Measurements from ENCODE around the gene ARSB.
"Not testable (repeated sequence)": the region's sequence is repeated elsewhere in the genome, so short reads cannot be mapped to it uniquely, and the experiment has no call there.

Gene ARSB

DNA sequence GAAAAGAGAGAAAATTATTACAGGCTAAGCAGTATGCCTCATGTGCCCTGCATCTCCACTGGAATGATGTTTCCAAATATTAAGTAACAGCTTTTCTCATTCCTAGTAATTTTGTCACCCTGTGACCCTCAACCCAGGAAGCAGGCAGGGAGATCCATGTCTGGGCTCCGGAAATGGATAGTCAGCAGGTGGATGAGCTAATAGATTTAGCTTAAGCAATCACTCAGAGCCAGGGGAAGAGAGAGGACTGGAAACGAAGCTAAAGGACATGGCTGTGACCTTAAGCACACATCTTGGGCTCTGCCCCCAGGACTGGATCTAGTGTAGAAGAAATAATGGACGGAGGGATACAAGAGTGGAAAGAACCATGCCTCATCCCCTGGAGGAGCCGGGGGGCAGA, 89.5 kb downstream of the ARSB start:
- no peak for DNase-seq

DNA sequence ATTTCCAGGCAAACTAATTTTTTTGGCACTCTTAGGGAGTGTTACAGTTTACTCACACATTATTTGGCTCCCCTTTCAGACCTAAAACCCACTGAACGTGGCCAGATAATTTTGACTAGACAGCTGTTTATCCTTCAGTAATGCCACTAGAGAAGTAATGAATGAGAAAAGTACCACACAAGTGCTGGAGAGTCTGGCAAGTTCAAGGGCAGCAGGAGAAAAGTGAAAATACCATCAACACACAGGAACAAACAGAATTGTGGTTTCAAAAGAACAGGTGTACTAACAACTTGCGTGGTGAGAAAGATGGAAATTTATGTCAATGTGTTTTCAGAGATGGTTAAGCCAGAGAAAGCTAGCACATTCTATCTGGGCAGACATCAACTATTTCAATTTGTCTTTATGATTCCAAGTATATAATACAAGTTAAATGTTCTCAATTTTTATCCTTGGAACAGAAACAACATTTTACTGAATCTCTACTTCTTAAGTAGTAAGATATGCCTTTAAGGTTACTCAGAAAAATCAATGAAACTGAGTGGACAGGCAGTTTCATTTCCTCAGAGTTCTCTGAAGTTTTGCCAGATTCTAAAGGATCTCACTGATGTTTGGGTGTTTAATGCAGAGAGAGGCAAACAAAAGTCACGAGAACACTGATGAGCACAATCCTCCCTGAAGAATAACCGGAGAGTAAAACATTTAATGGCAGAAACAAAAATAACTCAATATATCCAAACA, 91.0 kb downstream of the ARSB start:
- DNase-seq: no peak

DNA sequence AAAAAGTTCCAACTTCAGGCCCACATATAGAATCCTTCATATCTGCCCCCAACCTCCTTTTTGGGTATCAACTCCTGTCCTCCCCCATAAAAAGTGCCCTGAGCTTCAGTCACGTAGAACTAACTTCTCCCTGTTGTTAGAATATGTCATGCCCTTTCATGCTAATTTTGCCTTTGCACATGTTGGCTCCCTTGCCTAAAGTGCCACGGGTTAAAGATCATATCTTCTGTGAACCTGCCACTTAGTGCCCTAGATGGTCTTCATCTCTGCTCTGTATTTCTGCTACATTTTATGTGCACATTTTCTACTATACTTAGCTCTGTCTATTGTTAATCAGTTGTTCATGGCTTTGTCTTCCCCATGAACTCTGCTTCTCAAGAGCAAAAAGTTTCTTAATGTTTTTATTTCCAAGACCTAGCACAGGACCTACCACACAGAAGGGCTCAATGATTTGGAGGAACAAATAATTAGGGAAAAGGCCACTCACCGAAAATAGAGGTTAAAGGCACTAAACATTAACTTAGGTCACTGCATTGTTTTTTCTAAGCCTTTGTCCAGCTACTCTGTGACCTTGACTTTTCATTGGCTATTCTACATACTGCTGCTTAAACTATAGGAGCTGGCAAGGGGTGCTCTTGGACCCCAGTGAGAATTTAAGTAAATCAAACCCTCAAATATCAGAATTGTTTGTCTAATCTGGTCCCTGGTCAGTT, 94.3 kb downstream of the ARSB start:
- no peak for DNase-seq

DNA sequence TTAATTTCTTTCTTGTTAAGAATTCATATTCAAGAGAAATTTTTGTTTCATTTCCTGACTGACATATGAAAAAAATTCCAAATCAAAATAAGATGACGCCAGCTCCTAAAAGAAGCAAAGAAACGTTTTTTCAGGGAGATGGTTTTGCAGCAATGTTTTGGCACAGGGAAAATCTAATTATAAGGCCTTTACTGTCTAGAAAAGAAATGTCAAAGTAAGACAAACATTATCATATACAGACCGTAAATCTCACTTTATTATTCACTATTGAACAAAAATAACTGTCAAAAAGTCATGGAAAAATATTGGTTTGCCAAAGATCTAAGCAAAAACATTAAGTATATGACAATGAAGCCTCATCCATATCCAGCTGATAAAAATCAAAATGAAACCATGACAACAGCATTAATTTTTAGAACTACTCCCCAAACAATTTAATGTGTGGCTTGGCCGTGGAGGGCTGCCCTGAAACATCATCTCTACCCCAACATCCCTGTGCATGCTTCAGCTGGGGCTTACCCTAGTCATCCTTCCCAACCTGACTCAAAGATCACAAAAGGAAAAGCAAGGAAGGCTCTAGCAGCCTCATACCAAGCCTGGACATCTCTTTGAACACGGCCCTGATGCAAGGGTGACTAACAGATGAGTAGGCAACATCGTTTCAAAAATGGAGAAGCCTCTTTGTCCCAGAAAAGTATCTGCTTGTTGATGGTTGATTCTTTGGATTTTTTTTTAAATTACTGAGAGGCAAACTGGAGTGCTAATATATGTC, 95.6 kb downstream of the ARSB start:
- DNase-seq: no peak

DNA sequence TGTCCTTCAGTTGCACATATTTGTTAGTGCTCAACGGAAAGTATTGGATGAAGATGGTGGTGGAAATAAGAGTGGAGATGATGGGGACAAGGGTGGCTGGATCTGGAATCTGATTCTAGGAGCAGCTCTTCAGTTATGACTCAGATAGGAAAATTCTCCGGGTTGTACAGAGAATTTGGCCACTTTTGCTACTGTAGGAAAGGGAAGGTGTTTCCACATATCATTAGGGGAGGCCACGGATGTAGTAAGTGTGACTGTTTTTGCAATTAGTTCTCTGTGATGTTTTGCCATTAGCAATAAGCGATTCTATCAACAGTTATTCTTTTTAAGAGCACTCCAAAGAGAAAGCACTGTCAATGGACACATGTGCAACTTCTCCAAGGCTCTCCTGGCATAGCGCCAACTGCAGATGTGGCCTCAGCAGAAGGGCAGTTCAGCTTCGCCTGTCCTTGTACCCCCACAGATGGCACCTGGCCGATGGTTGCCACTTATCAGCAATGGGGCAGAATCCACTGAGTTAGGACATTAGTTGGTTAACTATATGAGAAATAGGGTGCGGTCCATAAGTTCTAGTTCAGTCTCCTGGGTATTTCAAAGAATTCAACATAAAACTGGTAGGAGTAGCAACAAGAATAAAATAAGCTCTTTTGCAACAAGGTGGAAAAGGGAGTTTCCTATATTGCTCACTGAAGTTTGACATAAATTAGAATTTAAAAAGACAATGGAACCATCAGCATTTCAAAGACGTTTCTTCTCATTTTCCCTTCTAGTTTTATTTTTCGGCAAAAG, 96.3 kb downstream of the ARSB start:
- DNase-seq: no peak

DNA sequence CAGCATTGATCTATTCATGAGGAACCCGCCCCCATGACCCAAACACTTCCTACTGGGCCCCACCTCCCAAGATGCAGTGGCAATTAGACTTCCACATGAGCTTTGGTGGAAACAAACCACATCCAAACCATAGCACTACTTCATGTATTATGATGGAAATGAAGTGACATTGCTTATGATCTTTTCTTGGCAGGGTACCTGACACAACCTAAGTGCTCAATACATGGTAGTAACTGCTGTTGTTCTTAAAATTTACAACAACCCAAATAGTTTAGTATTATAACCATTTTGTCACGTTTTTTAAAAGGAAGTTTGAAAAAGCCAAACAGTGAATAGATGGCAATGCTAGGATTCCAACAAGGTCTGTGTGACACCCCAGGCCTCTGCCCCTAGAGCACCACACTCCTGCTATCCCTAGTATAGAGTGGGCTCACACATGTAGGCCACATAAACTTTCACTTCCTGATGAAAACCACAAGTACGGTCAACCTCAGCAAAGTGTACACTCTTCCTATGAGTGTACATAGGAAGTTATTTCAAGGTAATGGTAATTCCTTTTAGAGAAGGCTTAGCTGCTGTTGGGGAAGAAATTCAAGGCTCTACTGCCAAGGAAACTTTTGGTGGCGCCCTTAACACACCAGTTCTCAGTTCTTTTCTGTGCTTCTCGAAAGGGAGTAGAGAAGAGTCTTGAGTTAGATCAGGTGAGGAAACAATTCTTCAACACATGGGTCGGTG, 97.6 kb downstream of the ARSB start:
- no peak for DNase-seq

DNA sequence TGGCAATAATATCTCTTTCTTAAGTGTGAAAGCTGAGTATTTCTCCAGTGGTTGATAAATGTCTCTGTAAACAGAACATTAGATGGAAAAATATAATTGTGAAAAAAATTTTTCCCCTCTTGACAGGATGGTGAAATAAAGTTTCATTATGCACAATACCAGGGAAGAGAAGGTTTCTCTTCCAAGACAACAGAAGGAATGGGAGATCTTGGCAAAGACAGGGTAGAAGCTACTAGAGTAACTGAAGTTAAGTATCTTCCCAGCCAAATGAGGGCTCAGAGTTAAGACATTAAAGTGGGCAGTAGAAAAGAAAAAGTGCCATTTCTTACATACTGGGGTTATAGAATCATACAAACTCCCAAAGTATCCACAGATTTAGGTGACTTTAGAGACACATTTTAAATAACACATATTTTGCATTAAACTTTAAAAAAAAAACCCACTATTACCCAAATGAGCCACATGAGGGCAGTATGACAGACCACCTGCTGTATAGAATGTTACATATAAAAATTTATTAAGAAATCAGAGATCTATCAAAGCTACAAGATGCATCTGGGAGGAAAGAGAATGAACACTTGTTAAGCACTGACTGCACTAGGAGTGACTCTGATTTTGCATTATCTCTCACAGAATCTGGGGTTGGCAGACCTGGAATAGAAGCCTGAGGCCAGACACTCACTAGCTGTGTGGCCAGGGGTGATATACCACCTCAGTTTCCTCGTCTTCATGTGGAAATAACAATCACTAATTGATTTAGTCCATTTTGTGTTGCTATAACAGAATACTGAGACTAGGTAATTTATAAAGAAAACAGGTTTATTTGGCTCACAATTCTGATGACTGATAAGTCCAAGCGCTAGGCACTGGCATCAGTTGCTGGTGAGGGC, 98.5 kb downstream of the ARSB start:
- no peak for DNase-seq

DNA sequence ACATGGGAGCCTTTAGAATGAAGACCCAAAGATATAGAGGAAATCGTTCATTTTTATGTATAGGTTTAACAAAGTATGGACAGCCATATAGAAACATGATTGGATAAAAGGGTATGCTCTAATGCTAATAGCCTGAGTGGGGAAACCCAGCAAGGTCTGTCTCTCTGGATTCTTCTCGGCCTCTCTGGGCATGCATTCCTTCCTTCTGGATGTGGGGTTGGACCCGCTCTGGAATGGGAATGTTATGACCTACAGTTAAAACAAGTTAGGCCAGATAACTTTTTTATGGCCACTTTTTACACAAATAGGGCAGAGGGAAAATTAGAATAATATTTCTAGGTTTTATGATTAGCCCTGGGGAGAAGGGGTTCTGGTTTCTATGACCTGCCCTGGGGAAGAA, 103.2 kb downstream of the ARSB start:
- DNase-seq: no peak

DNA sequence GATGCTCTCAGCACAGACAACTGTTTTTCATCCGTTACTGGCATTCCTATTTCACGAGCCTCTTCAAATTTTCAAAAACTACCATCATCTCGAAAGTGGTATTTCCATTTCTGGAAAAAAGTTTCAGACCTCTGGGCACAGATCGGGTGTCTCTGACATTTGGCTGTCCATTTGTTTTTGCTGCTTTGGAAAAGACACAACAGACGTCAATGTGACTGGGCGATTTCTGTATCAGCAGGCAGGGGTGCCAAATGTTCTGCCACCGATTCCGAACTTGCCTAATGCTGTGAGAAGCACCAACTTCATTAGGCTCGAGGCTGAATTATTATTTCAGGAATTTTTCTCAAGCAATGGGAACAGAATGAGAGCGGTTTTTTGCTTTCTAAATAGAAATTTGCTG, 105.6 kb downstream of the ARSB start:
- DNase-seq: no peak

DNA sequence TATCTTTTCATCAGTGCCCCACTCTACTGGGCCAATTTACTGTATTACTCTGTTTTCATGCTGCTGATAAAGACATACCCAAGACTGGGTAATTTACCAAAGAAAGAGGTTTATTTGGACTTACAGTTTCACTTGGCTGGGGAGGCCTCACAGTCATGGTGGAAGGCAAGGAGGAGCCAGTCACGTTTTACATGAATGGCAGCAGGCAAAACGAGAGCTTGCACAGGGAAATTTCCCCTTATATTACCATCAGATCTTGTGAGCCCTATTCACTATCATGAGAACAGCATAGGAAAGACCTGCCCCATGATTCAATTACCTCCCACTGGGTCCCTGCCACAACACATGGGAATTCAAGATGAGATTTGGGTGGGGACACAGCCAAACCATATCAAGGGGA, 119.0 kb downstream of the ARSB start:
- not testable (repeated sequence) for DNase-seq

DNA sequence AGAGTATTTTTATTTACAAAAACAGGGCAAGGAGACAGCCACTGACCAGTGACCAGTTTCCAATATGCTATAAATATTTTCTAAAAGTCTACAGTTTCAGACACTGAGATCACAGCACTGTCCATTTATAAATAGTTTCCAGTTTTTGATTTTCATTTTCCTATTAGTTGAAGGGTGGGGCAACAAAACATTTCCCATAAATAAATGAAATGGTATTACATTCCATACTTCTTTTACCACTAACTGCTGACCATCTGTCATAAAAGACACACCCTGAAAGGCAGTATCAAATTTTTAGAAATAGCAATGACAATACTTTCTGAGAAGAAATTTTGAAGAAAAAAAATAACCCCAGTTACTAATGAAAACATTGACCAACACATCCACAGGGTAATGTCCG, 126.7 kb downstream of the ARSB start:
- no peak for DNase-seq

DNA sequence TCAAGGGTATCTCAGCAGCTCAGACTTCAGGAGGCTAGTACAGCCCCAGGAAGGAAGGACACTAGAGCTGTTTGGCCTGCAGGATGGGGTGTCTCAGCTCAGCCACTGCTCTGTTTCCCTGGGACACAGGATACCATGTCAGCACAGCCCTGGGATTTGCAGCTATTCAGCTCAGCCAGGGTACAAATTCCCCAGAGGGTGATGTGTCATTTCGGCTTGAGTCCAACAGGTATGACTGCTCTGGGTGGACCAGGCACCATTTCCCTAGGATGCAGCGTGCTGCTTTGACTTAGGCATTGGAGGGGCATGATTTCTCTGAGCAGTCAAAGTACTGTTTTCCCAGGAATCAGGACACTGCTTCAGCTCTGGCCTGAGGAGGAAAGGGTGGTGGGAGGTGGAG, 130.1 kb downstream of the ARSB start:
- DNase-seq: no peak

DNA sequence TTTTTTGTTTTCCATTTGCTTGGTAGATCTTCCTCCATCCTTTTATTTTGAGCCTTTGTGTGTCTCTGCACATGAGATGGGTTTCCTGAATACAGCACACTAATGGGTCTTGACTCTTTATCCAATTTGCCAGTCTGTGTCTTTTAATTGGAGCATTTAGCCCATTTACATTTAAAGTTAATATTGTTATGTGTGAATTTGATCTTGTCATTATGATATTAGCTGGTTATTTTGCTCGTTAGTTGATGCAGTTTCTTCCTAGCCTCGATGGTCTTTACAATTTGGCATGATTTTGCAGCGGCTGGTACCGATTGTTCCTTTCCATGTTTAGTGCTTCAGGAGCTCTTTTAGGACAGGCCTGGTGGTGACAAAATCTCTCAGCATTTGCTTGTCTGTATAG, 133.2 kb downstream of the ARSB start:
- not testable (repeated sequence) for DNase-seq

DNA sequence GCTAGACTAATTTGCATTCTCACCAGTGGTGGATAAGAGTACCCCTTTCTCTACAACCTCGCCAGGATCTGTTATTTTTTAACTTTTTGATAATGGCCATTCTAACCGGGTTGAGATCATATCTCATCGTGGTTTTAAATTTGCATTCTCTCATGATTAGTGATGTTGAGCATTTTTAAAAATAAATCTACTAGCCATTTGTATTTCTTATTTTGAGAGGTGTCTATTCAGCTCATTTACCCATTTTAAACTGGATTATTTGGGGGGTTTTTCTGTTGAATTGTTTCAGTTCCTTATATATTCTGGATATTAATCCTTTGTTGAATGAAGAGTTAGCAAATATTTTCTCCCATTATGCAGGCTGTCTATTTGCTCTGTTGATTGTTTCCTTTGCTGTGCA, 139.6 kb downstream of the ARSB start:
- DNase-seq: no peak

DNA sequence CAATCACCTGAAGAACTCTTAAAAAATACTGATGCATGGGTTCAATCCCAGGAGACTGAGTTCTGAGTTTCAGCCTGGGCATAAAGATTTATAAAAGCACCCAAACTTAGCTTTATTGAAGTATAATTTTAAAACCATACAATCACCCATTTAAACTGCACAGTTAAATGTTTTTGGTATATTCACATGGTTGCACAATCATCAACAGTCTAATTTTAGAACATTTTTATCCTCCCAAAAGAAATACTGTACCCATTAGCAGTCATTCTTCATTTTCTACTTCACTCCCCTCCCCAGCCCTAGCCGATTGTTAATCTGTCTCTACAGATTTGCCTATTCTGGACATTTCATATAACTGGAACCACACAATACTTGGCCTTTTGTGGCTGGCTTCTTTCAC, 141.7 kb downstream of the ARSB start:
- DNase-seq: no peak

DNA sequence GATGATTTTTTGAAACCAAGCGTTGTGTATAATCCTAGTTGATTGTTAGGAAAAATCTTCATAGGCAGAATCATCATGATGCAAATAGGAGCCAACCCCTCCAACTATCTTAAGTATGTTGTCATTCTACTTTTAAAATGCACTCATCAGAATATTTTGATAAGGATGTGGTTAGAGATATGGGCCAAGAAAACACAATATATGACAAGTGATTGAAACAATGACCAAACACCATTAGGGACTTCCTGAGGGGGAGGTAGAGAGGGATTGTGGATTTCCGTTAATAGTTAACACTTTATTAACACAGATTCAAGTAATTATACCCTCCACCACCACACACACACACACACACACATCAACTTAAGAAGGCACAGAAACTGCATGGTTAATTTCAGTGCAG, 143.3 kb downstream of the ARSB start:
- no peak for DNase-seq

DNA sequence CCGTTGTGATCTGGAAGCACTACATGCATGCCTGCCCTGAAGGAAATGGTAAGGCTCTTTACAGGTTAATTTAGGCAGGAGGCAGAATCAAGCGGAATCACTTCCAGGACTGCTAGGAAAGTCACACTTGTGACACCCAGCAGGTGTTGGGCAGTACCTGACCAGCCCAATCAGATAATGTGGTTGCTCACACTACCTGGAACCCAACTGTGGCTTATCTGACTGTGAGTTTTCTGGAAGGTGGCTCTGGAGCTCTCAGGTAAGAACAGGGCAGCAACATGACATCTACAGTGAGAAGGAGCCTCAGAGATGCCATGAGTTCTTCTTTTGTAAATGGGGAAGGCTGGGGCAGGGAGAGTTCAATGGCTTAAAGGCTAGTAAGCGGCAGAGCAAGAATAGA, 146.4 kb downstream of the ARSB start:
- DNase-seq: no peak

DNA sequence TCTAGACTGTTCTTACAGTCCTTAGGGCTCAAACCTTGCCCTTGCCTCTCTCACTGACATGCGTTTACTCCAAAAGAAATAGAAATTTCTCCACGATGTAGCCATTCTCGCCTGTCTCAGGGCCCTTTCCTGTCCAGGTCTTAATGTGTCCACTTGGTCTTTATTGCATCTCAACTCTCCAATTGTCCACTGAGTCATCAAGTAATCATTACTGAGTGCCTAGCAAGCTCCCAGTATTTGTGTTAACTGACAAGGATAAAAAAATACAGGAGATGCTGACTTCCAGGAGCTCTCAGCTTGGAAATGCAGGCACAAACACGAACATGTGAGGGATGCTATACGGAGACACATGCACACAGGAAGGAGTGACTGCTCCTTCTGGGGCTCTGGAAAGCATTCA, 147.3 kb downstream of the ARSB start:
- no peak for DNase-seq

DNA sequence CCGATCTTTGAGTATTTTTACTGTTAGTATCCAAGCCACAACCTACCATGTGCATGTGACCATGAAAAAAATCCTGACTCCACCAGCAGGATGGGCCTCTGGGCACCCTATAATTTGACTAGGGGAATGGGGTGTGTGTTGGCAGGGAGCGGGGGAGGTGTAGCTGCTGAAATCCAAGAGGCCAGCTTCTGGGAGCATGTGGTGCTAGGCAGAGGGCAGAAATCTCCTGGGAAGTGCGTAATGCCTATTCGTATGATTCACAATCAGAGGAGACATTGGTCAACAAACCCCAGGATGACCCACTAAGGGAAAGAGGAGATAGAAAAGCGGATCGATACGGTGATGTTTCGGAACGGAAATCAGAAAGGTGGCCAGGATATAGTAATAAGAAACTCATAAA, 149.9 kb downstream of the ARSB start:
- no peak for DNase-seq

DNA sequence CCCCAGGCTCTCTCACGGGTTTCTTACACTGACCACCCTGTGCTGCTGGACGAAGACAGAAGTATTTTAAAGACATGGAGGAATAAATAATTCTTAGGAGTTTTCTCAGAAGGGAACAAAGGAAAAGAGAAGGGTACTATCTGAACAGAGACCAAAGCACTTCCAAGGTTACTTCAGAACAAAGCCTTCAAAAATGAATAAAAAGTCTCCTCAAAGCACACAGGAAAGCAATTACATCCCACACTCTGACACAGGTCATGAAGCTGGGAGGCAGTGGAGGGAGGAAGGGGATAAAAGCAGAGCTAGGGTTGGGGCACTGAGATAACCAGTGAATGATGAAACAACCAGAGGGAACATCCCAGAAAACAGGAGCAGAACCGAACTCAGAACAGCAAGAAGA, 151.8 kb downstream of the ARSB start:
- no peak for DNase-seq

DNA sequence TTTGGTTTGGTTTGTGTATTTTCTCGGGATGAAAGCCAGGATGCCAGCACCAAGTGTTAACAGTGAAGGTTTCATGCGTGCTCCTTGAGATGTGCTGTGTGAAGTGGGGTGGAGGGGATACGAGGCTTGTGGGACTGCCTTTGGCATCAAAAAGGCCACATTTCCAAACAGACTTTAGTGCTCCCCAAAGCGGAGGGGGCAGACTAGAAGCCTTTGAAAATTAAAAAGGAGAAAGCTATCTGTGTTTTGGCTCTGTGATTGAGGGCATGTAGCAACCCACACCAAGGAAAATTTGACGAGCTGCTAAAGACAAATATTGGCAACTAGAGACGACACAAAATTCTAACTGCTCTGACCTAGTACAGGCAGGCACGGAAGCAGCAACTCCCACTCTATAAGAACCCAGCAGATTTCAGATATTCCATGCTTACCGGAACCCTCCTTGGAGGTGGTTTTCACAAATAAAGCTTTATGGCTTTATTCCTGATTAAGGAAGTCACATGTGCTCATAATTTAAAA, 154.5 kb downstream of the ARSB start:
- no peak for DNase-seq
